ENCODE data around the gene REX1BD.

- TF ChIP-seq CTCF (IDR thresholded peaks at IDR 0.05): no peak
- TF ChIP-seq POLR2A (IDR thresholded peaks at IDR 0.05): no peak
Observed at GRCh38 chr19:18603958-18604819, 15.6 kb downstream of the REX1BD start.
